ENCODE measurements around the gene TRIM65. TPM values are rescaled to one million over a fixed set of nuclear protein-coding genes. Genes with fewer than 3 reads are reported as not detected.
A peak's percentile ranks its signal among the peaks of the same experiment; 100 is the strongest.

TRIM65 gene
- total and polyA plus RNA-seq, 2 of the 13 experiments (the other 11 are each of a cell fraction or from before 2014, with no cell fraction given), result 10.3 to 22.4 TPM

- TF ChIP-seq, protein P1, sequence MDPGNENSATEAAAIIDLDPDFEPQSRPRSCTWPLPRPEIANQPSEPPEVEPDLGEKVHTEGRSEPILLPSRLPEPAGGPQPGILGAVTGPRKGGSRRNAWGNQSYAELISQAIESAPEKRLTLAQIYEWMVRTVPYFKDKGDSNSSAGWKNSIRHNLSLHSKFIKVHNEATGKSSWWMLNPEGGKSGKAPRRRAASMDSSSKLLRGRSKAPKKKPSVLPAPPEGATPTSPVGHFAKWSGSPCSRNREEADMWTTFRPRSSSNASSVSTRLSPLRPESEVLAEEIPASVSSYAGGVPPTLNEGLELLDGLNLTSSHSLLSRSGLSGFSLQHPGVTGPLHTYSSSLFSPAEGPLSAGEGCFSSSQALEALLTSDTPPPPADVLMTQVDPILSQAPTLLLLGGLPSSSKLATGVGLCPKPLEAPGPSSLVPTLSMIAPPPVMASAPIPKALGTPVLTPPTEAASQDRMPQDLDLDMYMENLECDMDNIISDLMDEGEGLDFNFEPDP (CRISPR knock-in tag; conservative IDR thresholded peaks at IDR 0.05), result no peak
- TF ChIP-seq ARNT (IDR thresholded peaks at IDR 0.05) (no peak), ZKSCAN8 (CRISPR knock-in tag; IDR thresholded peaks at IDR 0.05; ENCODE audit: borderline replicate concordance) (peak; percentile 83; the same call in 1 of the 2 replicates), ATF7 (IDR thresholded peaks at IDR 0.05) (peak; percentile 66), ATF7 (CRISPR knock-in tag; IDR thresholded peaks at IDR 0.05) (peak; percentile 80), POLR2G (IDR thresholded peaks at IDR 0.05; ENCODE audit: low read depth, low read length) (peak; percentile 97), ZBTB8A (CRISPR knock-in tag; IDR thresholded peaks at IDR 0.05; ENCODE audit: borderline replicate concordance, low read depth) (peak; percentile 43; the same call in 1 of the 2 replicates), ZNF350 (CRISPR knock-in tag; IDR thresholded peaks at IDR 0.05; ENCODE audit: borderline replicate concordance, low read depth) (peak; percentile 95), FUBP1 (CRISPR knock-in tag; IDR thresholded peaks at IDR 0.05; ENCODE audit: borderline replicate concordance) (0 out of 2 replicates have a peak, but pooled peaks have one; percentile 23), ZNF326 (CRISPR knock-in tag; IDR thresholded peaks at IDR 0.05; ENCODE audit: borderline replicate concordance) (peak; percentile 91), HOXD1 (CRISPR knock-in tag; IDR thresholded peaks at IDR 0.05) (0 out of 2 replicates have a peak, but pooled peaks have one; percentile 34), CEBPG (CRISPR knock-in tag; IDR thresholded peaks at IDR 0.05) (peak; percentile 82), ZNF280D (CRISPR knock-in tag; IDR thresholded peaks at IDR 0.05) (peak; percentile 83), ZNF264 (CRISPR knock-in tag; IDR thresholded peaks at IDR 0.05) (no peak; the same call in 1 of the 2 replicates), PCBP1 (IDR thresholded peaks at IDR 0.05; ENCODE audit: borderline replicate concordance, low read depth, low read length) (peak; percentile 63; the same call in 1 of the 2 replicates), ZNF563 (CRISPR knock-in tag; IDR thresholded peaks at IDR 0.05) (peak; percentile 7; the same call in 1 of the 2 replicates), FOXK1 (CRISPR knock-in tag; IDR thresholded peaks at IDR 0.05; ENCODE audit: borderline replicate concordance, low read depth) (peak; percentile 92; the same call in 1 of the 2 replicates), ZNF713 (CRISPR knock-in tag; IDR thresholded peaks at IDR 0.05) (no peak)
- TF ChIP-seq, protein P2, sequence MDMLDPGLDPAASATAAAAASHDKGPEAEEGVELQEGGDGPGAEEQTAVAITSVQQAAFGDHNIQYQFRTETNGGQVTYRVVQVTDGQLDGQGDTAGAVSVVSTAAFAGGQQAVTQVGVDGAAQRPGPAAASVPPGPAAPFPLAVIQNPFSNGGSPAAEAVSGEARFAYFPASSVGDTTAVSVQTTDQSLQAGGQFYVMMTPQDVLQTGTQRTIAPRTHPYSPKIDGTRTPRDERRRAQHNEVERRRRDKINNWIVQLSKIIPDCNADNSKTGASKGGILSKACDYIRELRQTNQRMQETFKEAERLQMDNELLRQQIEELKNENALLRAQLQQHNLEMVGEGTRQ (IDR thresholded peaks at IDR 0.05; ENCODE audit: low read depth, low read length), result no peak
- TF ChIP-seq, protein P2 (CRISPR knock-in tag; IDR thresholded peaks at IDR 0.05; ENCODE audit: borderline replicate concordance), result peak; percentile 30; the same call in 1 of the 2 replicates
- TF ChIP-seq, protein P3, sequence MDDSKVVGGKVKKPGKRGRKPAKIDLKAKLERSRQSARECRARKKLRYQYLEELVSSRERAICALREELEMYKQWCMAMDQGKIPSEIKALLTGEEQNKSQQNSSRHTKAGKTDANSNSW (CRISPR knock-in tag; IDR thresholded peaks at IDR 0.05; ENCODE audit: borderline replicate concordance), result peak; percentile 81; the same call in 1 of the 2 replicates
Observed at GRCh38 chr17:75876190-75876937, 20.4 kb downstream of the TRIM65 start (continued).

Measured in HepG2 (cell line).